Bronchial epithelial cell (primary cell): ENCODE results near the gene SLC29A4. TPM values are rescaled to one million over a fixed set of nuclear protein-coding genes. Genes with fewer than 3 reads are reported as not detected.
"Not testable (repeated sequence)": the region's sequence is repeated elsewhere in the genome, so short reads cannot be mapped to it uniquely, and the experiment has no call there.

Experiments used
- DNase-seq: peaks from one replicate; pipeline ENCODE4 v3.0.0-alpha.2; 2010; ENCODE audit warnings: low read depth
- FAIRE-seq: peaks from 2 replicates; lab custom pipeline; 2011; peaks lifted over from hg19 to GRCh38; lab: Jason Lieb, UNC
- H3K27me3 ChIP-seq: 2 replicates; pipeline ENCODE4 v1.5.1; 2011; ENCODE audit warnings: low read length; ENCODE audit not compliant: control insufficient read depth, insufficient read depth
- H3K36me3 ChIP-seq: 2 replicates; pipeline ENCODE4 v1.5.1; 2011; ENCODE audit warnings: low read length; ENCODE audit not compliant: control insufficient read depth, insufficient read depth
- H3K4me3 ChIP-seq: 2 replicates; pipeline ENCODE4 v1.5.1; 2011; ENCODE audit warnings: mild to moderate bottlenecking, low read depth, low read length, control low read depth
- CTCF ChIP-seq: IDR thresholded peaks from 2 replicates; pipeline ENCODE4 v1.5.1; 2011; ENCODE audit warnings: mild to moderate bottlenecking, moderate library complexity, low read length, control low read depth, inconsistent platforms; ENCODE audit not compliant: insufficient read depth, severe bottlenecking
- total RNA-seq: library from RNA; depleted of rRNA; stranded (reverse); fragments of >200 nt; gene quantifications from 2 replicates; pipeline ENCODE4 v1.2.1, GENCODE V29; 2014

SLC29A4 gene
- total RNA-seq, 1 donor from 2014 or later: 9.5 TPM

- H3K4me3 ChIP-seq: no peak overlapping the region
Measured at GRCh38 chr7:5284304-5285281, 1.9 kb downstream of the SLC29A4 start.

DNA sequence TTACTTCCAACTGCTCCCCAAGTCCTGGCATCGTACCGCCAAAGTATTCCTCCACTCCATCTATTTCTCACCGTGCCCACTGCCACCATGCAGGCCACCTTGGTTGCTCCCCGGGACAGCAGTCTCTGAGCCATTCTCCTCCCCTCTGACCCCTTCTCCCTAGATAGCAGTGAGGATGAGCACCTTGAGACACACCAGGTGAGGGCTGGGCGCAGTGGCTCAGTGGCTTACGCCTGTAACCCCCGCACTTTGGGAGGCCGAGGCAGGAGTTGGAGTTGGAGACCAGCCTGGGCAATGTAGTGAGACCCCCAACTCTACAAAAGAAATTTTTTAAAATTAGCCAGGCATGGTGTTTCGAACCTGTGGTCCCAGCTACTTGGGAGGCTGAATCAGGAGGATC lies 4.2 kb downstream of the SLC29A4 start:
- Histone ChIP-seq H3K4me3 (no peak overlapping the region), H3K36me3 (no peaks in the 10 kb centered on the region), H3K27me3 (no peaks in the 10 kb centered on the region)
- DNase-seq (no peak), FAIRE-seq (no peak)
- TF ChIP-seq CTCF: no peak

More at GRCh38 chr7:5284304-5285281, 1.9 kb downstream of the SLC29A4 start:
- H3K36me3 ChIP-seq: no peaks in the 10 kb centered on the region
- peak; percentile 48 for TF ChIP-seq CTCF
- DNase-seq (peak; percentile 12), FAIRE-seq (no peak)
- no peaks in the 10 kb centered on the region for H3K27me3 ChIP-seq

GRCh38 chr7:5287373-5287772 lies 4.6 kb downstream of the SLC29A4 start:
- FAIRE-seq, H3K4me3 ChIP-seq, DNase-seq, H3K27me3 ChIP-seq, H3K36me3 ChIP-seq: not testable (repeated sequence)

GRCh38 chr7:5287802-5288201 lies 5.1 kb downstream of the SLC29A4 start:
- FAIRE-seq: no peak
- TF ChIP-seq CTCF: no peak

GRCh38 chr7:5288560-5288959 lies 5.8 kb downstream of the SLC29A4 start:
- peak; percentile 72 for FAIRE-seq
- not testable (repeated sequence) for H3K4me3 ChIP-seq, DNase-seq, H3K27me3 ChIP-seq, H3K36me3 ChIP-seq

More at GRCh38 chr7:5287802-5288201, 5.1 kb downstream of the SLC29A4 start:
- Histone ChIP-seq H3K4me3 (no peak overlapping the region), H3K27me3 (no peaks in the 10 kb centered on the region), H3K36me3 (no peaks in the 10 kb centered on the region)
- DNase-seq: no peak

GRCh38 chr7:5289355-5289754 lies 6.6 kb downstream of the SLC29A4 start:
- no peak for DNase-seq

More at GRCh38 chr7:5289355-5289754, 6.6 kb downstream of the SLC29A4 start:
- Histone ChIP-seq H3K4me3 (no peak overlapping the region), H3K36me3 (no peaks in the 10 kb centered on the region), H3K27me3 (no peaks in the 10 kb centered on the region)
- TF ChIP-seq CTCF: no peak
- no peak for FAIRE-seq
